ENCODE results near the gene SEBOX. TPM values are rescaled to one million over a fixed set of nuclear protein-coding genes. Genes with fewer than 3 reads are reported as not detected.

Gene SEBOX
- total RNA-seq, 1 donor, result not detected

DNA sequence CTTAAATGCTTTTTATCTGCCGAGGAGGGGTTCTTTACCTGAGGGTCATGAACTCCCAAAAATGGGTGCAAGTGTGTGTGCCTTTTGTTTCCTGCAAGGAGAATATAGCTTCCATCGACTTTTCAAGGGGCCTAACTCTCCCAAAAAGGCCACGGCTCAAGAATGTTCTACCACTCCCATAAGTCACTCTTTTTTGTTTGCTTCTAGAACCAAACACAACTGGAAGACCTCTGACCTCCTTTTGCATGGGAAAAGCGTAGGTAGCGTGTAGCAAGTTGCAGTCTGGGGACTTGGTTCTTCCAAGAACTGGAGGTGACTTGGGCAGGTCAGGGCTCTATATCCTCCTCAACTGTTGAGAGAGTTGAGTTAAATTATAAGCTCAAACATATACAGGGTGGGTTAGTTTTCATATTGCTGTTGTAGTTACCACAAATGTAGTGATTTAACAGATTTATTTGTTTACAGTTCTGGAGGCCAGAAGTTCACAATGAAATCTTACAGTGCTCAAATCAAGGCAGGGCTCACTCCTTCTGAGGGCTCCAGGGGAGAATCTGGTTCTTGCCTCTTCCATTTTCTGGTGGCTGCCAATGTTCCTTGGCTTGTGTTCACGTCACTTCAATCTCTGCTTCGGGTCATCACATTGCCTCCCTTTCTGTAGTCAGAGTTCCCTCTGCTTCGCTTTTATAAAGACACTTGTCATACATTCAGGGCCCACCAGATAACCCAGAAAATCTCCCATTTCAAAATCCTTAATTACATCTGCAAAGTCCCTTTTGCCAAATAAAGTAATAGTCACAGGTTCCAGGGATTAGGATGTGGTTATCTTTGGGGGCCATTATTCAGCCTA is 44.6 kb downstream of the SEBOX start:
- H3K36me3 ChIP-seq (ENCODE audit: insufficient read depth, low read length), result no peaks in the 10 kb centered on the region
- no peaks in the 10 kb centered on the region for H3K27me3 ChIP-seq (ENCODE audit: insufficient read depth, low read length)
- no peaks in the 10 kb centered on the region for H3K9me3 ChIP-seq (ENCODE audit: low read depth, low read length)
- DNase-seq (ENCODE audit: insufficient read length, low spot score, missing footprints), result no peak
- TF ChIP-seq, protein P1, sequence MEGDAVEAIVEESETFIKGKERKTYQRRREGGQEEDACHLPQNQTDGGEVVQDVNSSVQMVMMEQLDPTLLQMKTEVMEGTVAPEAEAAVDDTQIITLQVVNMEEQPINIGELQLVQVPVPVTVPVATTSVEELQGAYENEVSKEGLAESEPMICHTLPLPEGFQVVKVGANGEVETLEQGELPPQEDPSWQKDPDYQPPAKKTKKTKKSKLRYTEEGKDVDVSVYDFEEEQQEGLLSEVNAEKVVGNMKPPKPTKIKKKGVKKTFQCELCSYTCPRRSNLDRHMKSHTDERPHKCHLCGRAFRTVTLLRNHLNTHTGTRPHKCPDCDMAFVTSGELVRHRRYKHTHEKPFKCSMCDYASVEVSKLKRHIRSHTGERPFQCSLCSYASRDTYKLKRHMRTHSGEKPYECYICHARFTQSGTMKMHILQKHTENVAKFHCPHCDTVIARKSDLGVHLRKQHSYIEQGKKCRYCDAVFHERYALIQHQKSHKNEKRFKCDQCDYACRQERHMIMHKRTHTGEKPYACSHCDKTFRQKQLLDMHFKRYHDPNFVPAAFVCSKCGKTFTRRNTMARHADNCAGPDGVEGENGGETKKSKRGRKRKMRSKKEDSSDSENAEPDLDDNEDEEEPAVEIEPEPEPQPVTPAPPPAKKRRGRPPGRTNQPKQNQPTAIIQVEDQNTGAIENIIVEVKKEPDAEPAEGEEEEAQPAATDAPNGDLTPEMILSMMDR (IDR thresholded peaks at IDR 0.05; ENCODE audit: extremely low read depth, low read depth, low read length), result no peak
- H3K4me1 ChIP-seq (ENCODE audit: insufficient read depth, low read length), result peaks cover 23% of the 10 kb centered on the region
- H3K4me2 ChIP-seq (ENCODE audit: insufficient read depth, low read length), result peak overlapping the region; percentile 98
- H3K27ac ChIP-seq (ENCODE audit: low read depth, low read length), result no peak overlapping the region
- peak overlapping the region; percentile 86 for H3K4me3 ChIP-seq (ENCODE audit: insufficient read depth, low read length)
- no peaks in the 10 kb centered on the region for H4K20me1 ChIP-seq (ENCODE audit: insufficient read depth, low read length)
- H2AFZ ChIP-seq (ENCODE audit: low read length), result peak overlapping the region; percentile 97
- peaks cover 19% of the 10 kb centered on the region for H3K79me2 ChIP-seq (ENCODE audit: insufficient read depth, low read length)

DNA sequence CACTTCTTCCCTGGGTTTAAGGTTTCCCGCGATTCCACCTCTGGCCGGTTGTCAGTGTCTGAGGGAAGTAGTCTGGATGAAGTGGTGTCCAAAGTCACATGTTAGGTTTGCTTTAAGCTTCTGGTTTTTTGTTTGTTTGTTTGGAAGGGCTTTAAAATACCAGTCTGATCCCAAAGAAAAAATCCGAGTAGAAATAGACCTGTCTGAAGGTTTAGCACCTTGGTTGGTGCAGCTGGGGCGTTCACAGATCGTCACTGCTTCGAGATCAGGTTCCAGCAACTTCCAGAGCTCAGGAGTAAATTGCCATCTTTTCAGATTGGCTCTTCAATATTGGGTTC is 45.4 kb downstream of the SEBOX start:
- Histone ChIP-seq H3K9me3 (ENCODE audit: low read depth, low read length) (no peaks in the 10 kb centered on the region), H4K20me1 (ENCODE audit: insufficient read depth, low read length) (no peaks in the 10 kb centered on the region), H3K4me1 (ENCODE audit: insufficient read depth, low read length) (peaks cover 23% of the 10 kb centered on the region), H3K27me3 (ENCODE audit: insufficient read depth, low read length) (no peaks in the 10 kb centered on the region), H2AFZ (ENCODE audit: low read length) (peak overlapping the region; percentile 97), H3K27ac (ENCODE audit: low read depth, low read length) (peak overlapping the region; percentile 41), H3K4me3 (ENCODE audit: insufficient read depth, low read length) (peak overlapping the region; percentile 86), H3K36me3 (ENCODE audit: insufficient read depth, low read length) (no peaks in the 10 kb centered on the region), H3K4me2 (ENCODE audit: insufficient read depth, low read length) (peak overlapping the region; percentile 98), H3K79me2 (ENCODE audit: insufficient read depth, low read length) (peaks cover 16% of the 10 kb centered on the region)
- TF ChIP-seq, protein P1 (IDR thresholded peaks at IDR 0.05; ENCODE audit: extremely low read depth, low read depth, low read length), result no peak
- peak; percentile 62 for DNase-seq (ENCODE audit: insufficient read length, low spot score, missing footprints)

DNA sequence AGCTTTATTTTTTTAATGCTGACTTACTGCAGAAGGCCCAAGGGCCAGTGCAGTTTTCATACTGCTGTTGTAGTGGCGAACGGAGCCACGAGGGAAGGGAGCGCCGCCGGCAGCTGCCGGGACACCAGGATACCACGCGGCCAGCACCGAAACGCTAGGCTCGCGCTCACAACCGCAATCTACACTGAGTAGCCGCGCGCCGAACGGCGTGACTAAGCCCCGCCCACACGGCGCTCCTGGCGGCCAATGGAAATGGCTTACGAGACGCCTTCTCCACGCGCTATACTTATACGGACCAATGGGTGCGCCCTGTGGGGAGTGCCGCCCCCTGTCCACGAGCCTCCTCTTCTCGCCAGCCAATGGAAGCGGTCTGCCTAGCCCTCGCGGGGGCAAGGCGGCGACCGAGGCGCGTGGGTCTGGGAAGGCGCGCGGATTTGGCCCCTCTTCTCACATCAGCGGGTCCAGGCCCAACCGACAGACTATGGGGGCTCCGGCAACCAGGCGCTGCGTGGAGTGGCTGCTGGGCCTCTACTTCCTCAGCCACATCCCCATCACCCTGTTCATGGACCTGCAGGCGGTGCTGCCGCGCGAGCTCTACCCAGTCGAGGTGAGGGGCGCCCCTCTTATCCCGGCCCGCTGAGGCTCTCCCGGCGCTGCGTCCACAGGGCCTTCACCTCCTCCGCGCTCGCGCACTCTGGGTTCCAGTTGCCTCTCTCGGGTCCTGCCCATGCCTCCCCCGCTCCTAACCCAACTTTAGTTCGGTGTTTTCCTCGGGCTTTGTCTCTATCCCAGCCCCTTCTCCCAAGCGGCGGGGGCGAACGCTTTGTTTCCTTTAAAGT is 46.0 kb downstream of the SEBOX start, which contains the start of gene TMEM97:
TMEM97 (plus strand) TSS at position 442 of the 839 bp plus-strand sequence; CDS start at position 482, 40 bp downstream.
- Histone ChIP-seq H4K20me1 (ENCODE audit: insufficient read depth, low read length) (no peaks in the 10 kb centered on the region), H3K4me1 (ENCODE audit: insufficient read depth, low read length) (peaks cover 23% of the 10 kb centered on the region), H3K36me3 (ENCODE audit: insufficient read depth, low read length) (no peaks in the 10 kb centered on the region), H3K27ac (ENCODE audit: low read depth, low read length) (peak within 1 kb of the TSS; percentile 41), H3K9me3 (ENCODE audit: low read depth, low read length) (no peaks in the 10 kb centered on the region), H2AFZ (ENCODE audit: low read length) (peak within 1 kb of the TSS; percentile 97), H3K4me2 (ENCODE audit: insufficient read depth, low read length) (peak within 1 kb of the TSS; percentile 98), H3K79me2 (ENCODE audit: insufficient read depth, low read length) (peaks cover 16% of the 10 kb centered on the region), H3K27me3 (ENCODE audit: insufficient read depth, low read length) (no peaks in the 10 kb centered on the region), H3K4me3 (ENCODE audit: insufficient read depth, low read length) (peak within 1 kb of the TSS; percentile 86)
- peak; percentile 99 for DNase-seq (ENCODE audit: insufficient read length, low spot score, missing footprints)
- TF ChIP-seq, protein P1 (IDR thresholded peaks at IDR 0.05; ENCODE audit: extremely low read depth, low read depth, low read length), result no peak

Data from osteoblast (primary cell).